HG03280 (cell line): ENCODE data around the gene TBX6.
"Not testable (repeated sequence)": the region's sequence is repeated elsewhere in the genome, so short reads cannot be mapped to it uniquely, and the experiment has no call there.

Source experiments
- ATAC-seq: cut with Tn5 transposase; IDR thresholded peaks from one replicate; pipeline ENCODE4 v1.9.1; 2021; ENCODE audit warnings: mild to moderate bottlenecking, moderate library complexity; ENCODE audit not compliant: unreplicated experiment

TBX6 gene

GRCh38 chr16:30066761-30067583, 24.8 kb downstream of the TBX6 start:
- no peak for ATAC-seq

GRCh38 chr16:30065943-30066760, 25.6 kb downstream of the TBX6 start:
- no peak for ATAC-seq

GRCh38 chr16:30065102-30065942, 26.4 kb downstream of the TBX6 start, which contains the start of gene ALDOA:
Gene ALDOA, plus strand, starts transcription at chr16:30065760. Its CDS starts 1,138 bp downstream, at chr16:30066898.
- ATAC-seq = peak; percentile 79

DNA sequence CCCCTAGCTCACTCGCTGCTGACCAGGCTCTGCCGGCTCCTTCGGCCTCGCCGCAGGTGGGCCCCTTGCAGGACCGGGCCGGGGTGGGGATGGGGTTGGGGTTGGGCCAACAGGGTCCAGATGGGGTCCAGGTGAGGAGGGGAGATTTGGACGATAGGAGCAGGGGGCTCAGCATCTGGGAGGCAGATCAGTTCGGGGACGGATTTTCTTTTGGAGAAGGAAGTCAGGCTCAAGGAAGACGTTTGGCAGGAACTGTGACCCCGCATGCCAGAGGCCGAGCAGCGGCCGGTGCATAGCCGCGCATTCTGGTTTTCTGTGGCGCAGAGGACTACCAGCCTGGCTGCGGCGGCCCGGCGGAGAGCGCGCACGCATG, 27.0 kb downstream of the TBX6 start:
- ATAC-seq = no peak

GRCh38 chr16:30063893-30064728, 27.6 kb downstream of the TBX6 start:
- ATAC-seq = no peak

DNA sequence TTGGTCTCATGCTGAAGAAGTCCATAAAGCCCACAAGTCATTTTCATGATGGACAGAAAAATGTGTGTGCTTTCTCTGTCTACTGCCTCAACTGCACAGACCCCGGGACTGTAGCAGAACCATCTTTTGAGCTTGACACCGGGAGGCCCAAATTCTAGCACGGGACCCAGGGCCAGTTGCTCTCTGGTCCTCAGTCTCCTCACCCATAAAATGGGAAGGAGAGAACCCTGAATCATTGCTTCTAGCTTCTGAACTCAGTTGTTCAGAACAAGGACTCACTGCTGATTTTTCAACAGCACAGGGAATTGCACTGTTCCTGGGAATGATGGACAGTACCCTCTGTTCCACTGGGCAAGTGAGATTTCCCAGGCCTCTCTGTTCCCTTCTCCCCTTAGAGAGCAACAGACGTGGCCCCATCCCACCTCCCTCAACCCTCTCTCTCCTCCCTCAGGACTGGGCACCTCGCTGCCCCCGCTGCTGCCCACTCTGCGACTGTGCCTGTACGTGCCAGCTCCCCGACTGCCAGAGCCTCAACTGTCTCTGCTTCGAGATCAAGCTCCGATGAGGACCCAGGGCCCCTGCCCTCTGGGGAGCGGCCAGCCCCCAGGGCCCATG, 28.3 kb downstream of the TBX6 start:
- ATAC-seq = no peak

GRCh38 chr16:30060836-30061554, 30.7 kb downstream of the TBX6 start:
- no peak for ATAC-seq

GRCh38 chr16:30060346-30060745, 31.4 kb downstream of the TBX6 start:
- ATAC-seq = no peak

DNA sequence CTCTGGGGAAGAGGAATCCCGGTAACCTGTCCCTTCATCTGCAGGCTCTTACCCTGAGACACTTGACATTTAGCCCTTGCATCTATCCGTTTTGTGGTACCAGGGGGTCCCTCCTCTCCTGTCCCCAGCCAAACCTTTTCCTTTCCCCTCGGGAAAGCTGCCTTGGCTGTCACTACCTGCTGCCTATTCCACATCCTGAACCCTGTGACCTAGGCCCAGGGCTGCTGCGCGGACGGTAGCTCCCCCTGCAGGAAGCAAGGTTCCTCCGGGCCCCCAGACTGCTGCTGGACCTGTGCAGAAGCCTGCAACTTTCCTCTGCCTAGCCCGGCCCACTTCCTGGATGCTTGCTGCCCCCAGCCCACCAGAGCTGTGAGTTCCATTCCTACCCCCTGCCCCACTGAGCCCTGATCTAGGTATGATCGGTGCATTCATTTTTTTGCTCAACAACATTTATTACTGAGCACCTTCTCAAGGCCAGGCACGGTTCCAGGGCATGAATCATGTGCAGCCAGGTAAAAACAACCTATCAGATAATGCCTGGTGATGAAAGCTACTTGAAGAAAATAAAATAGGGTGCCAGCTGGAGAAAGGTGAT, 36.7 kb downstream of the TBX6 start:
- ATAC-seq = no peak

- no peak for ATAC-seq
These were observed 37.3 kb downstream of the TBX6 start for GRCh38 chr16:30054451-30054850.

- no peak for ATAC-seq
These were observed 38.2 kb downstream of the TBX6 start for GRCh38 chr16:30053376-30054015.

- peak; percentile 85 for ATAC-seq
These were observed 38.9 kb downstream of the TBX6 start for GRCh38 chr16:30052671-30053372.

DNA sequence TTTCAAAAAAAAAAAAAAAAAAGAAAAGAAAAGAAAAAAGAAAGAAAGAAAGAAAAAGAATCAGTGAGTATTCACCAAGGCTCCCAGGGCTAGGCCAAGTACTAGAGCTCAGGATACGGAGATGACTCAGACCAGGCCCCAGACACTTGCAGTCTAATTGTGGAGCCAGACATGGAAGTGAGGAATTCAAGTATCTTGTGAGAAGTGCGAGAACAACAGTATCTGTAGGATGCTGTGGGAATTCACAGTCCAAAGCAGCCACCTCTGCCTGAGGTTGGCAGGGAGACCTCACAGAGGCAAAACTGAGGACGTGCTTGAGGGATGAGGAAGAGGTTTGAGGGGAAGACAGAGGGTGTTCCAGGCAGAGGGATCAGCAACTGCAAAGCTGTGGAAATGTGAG, 40.2 kb downstream of the TBX6 start:
- no peak for ATAC-seq

DNA sequence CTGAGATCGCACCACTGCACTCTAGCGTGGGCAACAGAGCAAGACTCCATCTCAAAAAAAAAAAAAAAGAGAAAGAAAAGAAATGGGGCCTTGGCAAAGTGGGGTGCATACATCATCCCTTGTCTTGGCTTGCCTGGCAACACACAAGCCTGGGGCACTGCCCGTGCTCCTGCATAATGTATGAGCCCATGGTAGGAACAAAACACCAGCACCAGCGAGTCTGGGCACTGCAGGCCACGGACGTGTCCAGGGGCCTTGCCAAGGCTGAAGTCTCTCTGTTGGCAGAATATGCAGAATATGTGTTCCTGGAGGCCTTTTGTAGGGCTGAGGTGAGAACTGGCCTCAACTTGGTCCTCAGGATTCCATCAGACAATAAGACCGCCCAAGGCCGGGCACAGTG, 41.9 kb downstream of the TBX6 start:
- ATAC-seq = no peak

GRCh38 chr16:30046588-30046987, 45.1 kb downstream of the TBX6 start:
- ATAC-seq = no peak

DNA sequence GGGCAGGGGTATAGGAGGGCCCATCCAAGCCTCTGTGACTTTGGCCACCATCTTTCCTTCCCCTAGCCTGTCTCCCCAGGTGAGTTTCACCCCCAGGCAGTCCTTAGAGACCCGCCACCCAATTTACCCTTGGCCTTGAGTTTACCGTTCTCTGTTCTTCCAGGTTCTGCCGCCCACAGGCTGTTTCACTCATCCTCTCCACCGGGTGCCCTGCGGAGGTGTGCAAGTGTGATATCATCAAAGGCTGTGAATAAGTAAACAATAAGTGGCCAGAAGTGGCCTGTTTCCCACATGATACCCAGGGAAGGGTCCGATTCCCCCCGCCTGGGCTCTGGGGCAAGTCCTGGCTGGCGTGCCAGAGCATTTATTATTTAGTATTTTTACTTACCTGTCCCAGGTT, 45.5 kb downstream of the TBX6 start:
- ATAC-seq = no peak

DNA sequence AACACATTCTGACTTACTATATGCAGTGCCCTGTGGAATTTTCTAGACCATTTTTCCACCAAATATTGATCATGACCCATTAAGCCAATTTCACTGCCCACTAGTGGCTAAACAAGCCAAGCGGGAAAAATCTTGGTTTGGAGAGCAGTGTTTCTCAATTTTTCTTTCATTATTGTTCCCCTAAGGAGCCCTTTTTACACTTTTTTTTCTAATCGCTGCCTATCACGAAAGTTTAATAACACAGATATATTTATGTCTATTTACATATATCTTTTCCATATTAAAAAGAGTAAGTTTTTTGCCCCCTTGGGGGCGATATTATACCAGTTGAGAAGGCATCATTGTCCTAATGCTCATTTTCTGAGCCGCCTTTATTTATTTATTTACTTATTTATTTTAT, 49.9 kb downstream of the TBX6 start:
- ATAC-seq = no peak

DNA sequence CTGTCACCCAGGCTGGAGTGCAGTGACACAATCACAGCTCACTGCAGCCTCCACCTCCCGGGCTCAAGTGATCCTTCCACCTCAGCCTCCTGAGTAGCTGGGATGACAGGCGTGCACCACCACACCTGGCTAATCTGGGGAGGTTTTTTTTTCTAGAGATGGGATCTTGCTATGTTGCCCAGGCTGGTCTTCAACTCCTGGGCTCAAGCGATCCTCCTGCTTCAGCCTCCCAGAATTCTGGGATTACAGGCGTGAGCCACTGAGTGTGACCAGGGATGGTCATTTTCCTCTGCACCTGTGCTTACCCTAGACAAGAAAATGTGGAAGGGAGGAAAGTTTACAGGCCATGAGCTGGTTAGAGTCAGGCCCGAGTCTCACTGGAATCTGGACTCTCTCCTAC, 51.0 kb downstream of the TBX6 start:
- not testable (repeated sequence) for ATAC-seq
